Stimulated activated CD8-positive, alpha-beta memory T cell treated with anti-CD3 and anti-CD28 coated beads, Interleukin-15, amount 100 ng/mL, for 48 hours (primary cell): ENCODE results near the gene PCIF1.
"Not testable (repeated sequence)": the region's sequence is repeated elsewhere in the genome, so short reads cannot be mapped to it uniquely, and the experiment has no call there.

Experiments
- DNase-seq, 2 donors: peaks; one replicate each; pipeline ENCODE4 v3.0.0-alpha.2; 2020; ENCODE audit warnings: low read depth in 2 of 2

Gene PCIF1

DNA sequence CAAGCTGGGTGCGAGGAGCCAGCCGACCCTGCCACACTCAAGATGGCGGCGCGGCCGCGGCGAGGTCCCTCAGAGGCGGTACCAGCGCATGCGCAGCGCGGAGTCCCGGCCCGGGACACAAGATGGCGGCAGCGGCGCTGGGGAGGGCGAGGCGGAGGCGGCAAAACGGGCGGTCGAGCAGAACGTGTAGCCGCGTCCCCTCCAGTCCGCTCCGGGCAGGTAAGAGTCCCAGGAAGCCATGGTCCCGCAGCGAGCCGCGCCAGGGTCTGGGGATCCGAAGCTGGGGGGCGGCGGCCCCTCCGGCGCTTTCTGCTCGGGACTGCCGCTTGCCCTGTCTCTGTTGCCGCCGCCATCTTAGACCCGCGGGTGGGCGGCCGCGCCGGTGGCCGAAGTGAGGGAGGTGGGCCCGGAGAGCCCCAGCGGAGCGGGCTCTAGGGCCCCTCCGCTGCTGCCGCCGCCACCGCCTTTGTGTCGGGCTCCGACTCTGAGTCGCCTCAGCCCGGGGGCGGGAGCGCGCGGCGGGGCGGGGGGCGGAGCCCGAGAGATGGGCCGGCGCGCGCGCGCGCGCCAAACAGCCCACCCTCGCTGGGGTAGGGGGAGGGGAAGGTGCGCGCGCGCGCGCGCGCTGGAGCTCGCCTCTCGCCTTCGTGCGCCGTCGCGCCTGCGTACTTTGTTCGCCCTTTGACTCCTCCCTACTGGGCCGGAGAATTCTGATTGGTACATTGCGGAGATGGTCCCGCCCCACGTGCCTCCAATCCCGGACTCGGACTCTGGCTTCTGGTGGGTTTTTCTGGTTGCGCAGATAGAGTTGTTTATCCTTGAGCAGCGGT lies at the start of gene PCIF1:
PCIF1 (plus strand) TSS at position 98 of the 830 bp plus-strand sequence. CDS start 4,317 bp downstream, outside the sequence.
- DNase-seq: peak; percentile 95 to 97

DNA sequence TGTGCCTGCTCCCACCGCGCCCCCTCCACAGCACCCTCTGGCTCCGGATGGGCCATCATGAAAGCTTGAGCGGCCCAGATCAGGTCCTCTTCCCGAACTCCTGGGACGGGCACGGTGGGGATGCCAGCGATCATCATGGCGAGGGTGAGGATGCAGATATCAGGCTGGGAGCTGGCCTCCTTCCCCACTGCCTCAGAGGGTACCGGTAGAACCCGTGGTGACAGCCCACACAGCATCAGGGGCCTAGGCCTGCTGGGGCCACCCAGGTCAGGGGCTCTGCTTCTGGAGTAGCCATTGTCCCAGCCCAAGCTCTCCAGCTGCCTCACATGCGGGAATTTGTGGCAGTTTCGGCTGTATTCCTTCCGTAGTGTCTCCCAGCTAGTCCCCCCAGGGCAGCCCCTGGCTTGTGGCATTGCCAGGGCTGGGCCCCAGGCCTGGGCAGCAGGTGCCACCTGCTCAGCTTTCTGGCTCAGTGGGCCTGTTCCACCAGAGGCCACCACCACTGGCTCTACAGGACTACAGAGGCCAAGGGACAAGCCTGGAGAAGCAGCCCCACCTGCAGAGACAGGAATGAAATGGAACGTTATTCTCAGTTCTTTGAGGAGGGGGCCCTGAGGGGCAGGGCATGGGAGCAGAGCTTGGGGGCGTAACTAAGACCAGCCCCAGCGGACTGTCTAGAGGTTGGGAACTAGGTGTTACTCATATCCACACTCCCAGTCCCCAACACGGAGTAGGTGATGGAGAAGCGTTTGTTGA lies 47.7 kb upstream of the PCIF1 start:
- DNase-seq: no peak

DNA sequence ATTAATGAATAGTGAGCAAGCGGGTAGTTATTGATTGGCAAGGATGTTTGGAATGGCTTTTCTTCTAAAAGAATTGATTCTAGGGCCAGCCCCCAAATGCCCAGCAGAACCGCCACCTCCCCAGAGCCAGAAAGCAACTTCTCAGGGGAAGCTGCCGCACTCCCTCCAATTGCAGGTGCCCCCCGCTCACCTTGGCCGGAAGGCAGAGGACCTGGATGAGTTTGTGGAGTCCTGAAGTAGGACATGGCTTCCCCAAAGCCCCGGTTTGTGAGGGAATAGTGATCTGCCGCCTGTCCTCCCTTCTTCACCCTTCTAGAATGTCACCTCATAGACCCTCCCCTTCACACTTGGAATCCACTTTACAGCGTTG lies 47.2 kb upstream of the PCIF1 start, which contains the start of gene SPATA25:
SPATA25 (minus strand) TSS at position 277 of the 370 bp plus-strand sequence; CDS start at position 245, 32 bp downstream.
- DNase-seq: no peak

DNA sequence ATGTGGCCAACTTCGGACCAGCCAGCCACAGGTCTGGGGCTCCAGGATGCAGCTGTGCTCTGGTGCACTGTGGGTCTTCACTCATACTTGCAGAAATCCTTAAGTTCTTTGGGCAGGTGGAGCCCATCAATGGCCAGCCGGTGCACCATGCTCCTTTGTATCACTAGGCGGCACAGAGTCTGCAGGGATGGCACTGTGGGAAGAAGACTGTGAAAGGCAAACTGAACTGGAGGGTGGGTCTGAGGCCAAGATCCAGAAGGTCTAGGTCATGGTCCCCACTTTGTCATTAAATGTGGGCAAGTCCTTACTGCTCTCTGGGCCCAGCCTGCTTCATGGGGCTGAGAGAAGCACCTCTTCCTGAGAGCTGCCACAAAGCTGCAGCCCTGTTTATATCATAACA lies 45.8 kb upstream of the PCIF1 start:
- DNase-seq: no peak

DNA sequence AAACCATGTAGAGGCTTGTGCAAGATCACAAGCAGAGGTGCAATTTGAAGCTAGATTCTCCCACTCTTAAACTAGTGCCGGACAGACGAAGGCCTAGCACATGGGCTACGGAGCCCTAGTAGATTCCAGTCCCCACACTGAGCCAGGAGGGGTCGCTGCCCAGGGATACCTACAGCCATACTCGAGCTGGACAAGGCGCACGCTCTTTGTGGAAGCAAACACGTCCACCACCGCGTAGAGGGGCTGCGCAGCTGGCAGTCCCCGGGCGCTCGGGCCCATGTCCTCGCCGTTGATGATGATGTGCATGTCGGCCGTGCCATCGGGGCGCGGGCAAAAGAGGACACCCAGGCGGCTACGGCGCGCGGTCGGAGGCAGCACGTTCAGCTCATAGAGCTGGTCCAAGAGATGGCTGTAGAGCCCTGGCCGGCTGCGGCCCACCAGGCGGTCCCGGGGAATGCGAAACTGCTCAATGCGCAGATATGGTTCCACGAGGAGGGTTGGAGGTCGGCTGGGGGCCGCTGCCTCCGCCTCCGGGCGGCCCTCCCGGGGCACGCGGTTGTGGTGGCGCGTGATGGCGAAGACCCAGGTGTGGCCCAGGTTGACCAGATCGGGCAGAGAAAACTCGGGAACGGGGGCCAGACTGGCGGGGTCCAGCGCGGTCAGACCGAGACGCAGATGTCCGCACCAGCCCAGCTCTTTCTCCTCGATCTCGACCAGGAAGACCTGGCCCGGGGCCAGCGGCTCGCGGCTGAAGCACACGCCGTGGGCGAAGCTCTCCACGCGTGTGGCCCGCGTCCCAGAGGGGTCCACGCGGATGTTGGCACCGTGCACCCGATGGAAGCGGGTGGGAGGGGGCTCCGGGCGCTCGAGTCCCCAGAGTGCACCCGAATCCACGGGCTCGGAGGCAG lies 44.2 kb upstream of the PCIF1 start:
- DNase-seq: peak; percentile 39 to 42

DNA sequence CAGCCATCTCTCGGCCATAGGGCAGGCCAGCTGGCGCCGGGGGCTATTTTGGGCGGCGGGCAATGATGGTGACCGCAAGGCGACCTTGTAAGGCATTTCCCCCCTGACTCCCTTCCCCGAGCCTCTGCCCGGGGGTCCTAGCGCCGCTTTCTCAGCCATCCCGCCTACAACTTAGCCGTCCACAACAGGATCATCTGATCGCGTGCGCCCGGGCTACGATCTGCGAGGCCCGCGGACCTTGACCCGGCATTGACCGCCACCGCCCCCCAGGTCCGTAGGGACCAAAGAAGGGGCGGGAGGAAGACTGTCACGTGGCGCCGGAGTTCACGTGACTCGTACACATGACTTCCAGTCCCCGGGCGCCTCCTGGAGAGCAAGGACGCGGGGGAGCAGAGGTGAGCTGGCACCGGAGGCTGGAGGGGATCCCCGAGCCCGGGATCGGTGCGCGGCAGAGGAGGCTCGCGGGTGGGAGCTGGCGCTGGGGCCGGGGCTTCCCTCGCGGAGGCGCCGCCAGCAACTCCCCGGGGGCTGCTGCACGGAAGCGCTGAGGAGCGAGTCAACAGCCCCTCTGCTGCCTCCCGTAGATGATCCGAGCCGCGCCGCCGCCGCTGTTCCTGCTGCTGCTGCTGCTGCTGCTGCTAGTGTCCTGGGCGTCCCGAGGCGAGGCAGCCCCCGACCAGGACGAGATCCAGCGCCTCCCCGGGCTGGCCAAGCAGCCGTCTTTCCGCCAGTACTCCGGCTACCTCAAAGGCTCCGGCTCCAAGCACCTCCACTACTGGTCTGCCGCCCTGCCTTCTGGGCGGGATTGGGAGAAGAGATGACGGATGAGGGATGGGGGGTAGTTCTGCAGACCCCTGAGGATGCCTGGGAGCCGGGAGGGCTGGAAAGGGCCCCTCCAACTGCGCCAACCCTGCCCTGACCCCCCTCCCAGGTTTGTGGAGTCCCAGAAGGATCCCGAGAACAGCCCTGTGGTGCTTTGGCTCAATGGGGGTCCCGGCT lies 43.2 kb upstream of the PCIF1 start, which contains the start of the genes CTSA and NEURL2:
CTSA (plus strand) TSS at position 351 of the 999 bp plus-strand sequence; CDS start at position 585, 234 bp downstream.
NEURL2 (minus strand) TSS at position 224 of the 999 bp plus-strand sequence; CDS start at position 7, 217 bp downstream.
- DNase-seq: peak; percentile 74 to 79

GRCh38 chr20:45892049-45892825 lies 42.2 kb upstream of the PCIF1 start:
- no peak for DNase-seq

- no peak for DNase-seq
These were observed 41.5 kb upstream of the PCIF1 start for GRCh38 chr20:45892828-45893500.

- DNase-seq: no peak
These were observed 40.7 kb upstream of the PCIF1 start for GRCh38 chr20:45893831-45894230.

- DNase-seq: no peak
These were observed 39.7 kb upstream of the PCIF1 start for GRCh38 chr20:45894797-45895196.

DNA sequence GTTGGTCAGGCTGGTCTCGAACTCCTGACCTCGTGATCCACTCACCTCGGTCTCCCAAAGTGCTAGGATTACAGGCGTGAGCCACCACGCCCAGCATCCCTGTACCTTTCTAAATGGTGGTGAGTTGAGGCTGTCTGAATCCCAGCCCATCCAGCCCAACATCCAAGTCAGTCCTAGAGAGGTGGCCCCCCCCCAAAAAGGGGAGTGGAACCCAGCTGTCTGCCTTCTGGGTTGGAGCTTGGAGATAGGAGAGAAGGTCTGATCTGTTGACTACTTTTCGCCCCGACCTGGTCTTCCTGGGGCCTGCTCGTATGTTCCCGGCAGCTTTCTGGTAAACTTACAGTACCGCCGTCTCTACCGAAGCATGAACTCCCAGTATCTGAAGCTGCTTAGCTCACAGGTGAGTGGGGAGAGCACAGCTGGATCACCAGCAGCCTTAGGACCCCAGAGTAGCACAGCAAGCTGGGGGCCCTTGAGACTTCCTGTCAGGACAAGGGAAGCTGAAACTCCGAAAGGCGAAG lies 37.8 kb upstream of the PCIF1 start:
- DNase-seq: no peak

GRCh38 chr20:45897289-45897688 lies 37.2 kb upstream of the PCIF1 start:
- no peak for DNase-seq

DNA sequence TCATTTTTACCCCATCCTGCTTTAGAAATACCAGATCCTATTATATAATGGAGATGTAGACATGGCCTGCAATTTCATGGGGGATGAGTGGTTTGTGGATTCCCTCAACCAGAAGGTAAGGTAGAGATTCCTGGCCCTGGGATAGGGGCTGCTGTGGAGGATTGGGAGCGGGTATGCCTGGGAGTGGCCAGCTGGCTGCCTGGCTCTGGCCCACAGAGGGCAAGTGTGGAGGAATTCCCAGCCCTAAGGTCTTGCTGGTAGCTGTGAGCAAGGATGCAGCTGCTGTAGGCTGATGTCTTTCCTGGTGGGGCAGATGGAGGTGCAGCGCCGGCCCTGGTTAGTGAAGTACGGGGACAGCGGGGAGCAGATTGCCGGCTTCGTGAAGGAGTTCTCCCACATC lies 36.8 kb upstream of the PCIF1 start:
- DNase-seq: no peak

- no peak for DNase-seq
These were observed 36.2 kb upstream of the PCIF1 start for GRCh38 chr20:45898285-45898684.

DNA sequence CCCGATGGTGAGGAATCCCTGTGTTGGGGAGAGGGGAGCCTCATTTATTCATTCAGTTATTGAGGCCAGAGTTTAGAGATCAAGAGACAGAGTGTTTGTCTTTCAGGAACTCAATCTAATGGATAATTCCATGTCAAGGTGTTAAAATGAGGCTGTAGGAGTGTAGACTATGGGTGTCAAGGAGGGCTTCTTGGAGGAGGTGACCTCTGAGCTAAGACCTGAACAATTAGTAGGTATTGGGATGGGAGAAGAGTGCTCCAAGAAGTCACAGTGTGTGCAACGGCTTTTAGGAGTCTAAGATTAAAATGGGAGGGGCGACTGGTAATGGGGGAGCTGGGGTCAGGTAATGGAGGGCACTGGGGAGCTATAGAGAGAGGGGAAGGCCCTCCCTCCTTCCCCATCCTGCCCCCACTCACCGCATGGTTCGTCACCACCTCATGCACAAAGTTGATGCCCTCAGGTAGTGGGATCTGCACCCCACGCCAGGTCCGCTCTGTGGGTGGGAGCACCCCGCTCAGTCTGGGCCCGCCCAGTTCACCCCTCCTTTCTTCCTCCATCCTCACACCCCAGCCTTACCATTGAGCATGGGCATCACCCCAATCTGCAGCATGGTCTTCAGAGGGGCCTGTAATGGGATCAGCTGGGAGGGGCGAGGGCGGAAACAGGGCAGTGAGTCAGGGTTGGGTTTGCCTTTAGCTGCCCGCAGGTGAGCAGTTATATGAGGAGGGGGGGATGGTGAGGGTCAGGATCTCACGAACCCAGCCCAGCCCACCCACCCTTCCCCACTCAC lies 35.2 kb upstream of the PCIF1 start:
- DNase-seq: no peak

- DNase-seq: not testable (repeated sequence)
These were observed 33.2 kb upstream of the PCIF1 start for GRCh38 chr20:45901332-45901731.

- DNase-seq: no peak
These were observed 32.2 kb upstream of the PCIF1 start for GRCh38 chr20:45902199-45902701.
